Superior temporal gyrus (tissue), 1 donor: Measurements from ENCODE around the gene ORAI2.
A peak's percentile ranks its signal among the peaks of the same experiment; 100 is the strongest.
"Not testable (repeated sequence)": the region's sequence is repeated elsewhere in the genome, so short reads cannot be mapped to it uniquely, and the experiment has no call there.

ENCODE experiments used
- DNase-seq: peaks from one replicate; pipeline ENCODE4 v3.0.0-alpha.2; 2016; ENCODE audit errors: extremely low spot score

Gene ORAI2

DNA sequence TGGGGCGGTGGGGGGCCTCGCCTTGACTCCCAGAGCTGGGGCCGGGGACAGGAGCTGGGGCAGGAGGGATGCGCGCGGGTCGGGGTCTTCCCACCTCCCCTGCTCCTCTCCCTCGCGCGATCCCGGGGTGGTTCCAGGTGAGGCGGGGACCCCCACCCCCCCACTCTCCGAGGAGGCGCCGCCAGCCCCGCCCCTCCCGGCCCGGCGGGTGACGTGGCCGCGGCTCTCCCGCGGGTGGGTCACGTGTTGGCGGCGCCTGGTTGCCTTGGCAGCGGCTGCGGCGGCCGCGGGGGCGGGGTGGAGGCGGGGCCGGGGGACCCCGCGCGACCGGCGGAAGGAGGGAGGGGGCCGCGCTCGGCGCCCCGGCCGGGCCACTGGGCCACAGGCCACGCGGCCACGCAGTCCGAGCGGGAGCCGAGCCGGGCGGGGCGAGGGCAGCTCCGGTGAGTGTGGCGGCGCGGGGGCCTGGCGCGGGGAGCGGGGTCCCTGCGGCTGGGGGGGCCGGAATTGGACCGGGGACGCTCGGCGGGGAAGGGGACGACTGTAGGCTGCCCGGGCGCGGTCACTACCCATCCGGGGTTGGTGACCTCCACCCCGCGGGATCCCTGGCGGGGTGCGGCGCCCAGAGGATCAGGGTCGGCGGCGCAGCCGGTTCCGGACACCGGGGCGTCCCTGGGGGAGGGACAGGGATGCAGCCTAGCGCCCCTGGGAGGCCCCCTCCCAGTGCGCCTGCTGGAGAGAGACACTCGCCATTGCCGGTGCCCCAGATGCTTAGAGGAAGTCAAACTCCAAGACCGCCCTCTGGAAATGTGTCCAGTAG, at the start of gene ORAI2:
TSS of gene ORAI2 (plus strand) at position 357 of the 820 bp plus-strand sequence. CDS start 5,382 bp downstream, outside the sequence.
- DNase-seq: peak; percentile 44

DNA sequence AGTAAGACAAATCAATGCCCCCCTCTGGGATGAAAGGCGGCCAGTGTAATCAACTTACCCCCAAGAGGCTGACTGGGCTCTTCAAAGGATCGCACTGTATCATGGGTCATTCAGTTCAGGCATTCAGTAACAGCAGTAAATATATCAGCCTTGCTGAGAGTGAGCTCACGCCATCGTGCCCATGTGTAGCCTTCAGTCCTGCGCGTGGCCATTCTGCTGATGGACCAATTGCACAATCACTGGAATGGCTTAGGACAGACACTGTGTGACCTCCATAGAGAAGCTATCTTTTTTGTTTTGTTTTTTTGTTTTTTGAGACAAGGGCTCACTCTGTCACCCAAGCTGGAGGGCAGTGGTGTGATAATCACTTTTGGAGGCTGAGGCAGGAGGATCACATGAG, 46.3 kb upstream of the ORAI2 start:
- DNase-seq: no peak

DNA sequence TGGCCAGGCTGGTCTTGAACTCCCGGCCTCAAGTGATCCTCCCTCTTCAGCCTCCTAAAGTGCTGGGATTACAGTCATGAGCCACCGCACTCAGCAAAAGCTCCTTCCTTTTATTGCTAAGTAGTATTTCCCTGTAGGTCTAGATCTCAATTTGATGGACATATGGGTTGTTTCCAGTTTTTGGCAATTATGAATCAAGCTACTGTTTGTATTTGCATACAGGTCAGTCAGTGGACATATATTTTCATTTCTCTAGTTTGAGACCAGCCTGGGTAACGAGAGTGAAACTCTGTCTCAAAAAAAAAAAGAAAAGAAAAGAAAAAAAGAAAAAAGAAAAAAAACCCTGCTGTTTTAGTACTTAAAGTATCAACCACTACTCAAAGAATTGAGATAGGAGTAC, 43.6 kb upstream of the ORAI2 start:
- DNase-seq: no peak

DNA sequence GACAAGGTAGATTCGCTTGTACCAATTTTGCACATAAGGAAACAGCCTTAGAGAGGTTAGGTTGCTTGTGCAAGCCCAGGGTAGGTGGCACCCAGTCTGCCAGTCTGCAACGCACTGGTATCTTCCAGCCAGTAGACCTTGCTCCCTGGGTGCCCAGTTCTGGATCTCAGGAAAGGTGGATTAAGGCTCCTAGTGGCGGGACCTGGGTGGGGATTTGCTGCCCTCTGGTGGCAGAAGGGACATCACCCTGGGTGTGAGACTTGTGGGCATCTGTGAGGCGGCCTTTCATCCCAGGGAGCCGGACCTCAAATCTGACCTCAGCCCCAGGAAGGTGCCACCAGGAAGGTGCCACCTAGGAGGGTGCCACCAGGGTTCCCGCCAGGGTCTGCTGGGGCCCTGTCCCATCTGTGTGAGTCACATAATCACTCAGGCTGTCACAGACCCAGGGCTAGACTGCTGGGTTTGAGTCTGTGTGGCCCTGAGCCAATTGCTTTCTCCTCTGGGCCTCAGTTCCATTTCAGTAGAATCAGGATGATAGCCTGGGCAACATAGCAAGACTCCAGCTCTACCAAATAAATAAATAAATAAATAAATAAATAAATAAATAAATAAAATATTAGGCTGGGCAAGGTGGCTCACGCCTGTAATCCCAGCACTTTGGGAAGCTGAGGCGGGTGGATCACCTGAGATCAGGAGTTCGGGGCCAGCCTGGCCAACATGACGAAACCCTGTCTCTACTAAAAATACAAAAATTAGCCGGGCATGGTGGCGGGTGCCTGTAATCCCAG, 42.5 kb upstream of the ORAI2 start:
- DNase-seq: peak; percentile 91

DNA sequence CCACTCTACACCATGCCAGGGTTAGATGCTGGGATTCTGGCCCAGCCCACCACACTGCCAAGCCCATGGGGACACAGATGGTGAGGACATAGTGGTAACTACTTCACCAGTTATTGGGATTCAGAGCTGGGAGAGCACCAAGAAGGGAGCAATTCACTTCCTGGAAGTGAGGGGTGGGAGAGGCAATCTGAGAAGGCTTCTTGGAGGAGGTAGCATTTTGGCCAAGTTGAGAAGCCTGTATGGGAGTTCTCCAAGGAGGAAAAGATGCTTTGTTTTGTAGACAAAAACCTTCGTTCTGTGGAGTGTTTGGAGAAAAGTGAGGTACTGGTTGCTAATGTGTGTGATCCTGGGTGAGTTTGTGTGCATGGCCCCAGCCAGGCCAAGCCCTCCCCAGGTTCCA, 41.0 kb upstream of the ORAI2 start:
- DNase-seq: no peak

DNA sequence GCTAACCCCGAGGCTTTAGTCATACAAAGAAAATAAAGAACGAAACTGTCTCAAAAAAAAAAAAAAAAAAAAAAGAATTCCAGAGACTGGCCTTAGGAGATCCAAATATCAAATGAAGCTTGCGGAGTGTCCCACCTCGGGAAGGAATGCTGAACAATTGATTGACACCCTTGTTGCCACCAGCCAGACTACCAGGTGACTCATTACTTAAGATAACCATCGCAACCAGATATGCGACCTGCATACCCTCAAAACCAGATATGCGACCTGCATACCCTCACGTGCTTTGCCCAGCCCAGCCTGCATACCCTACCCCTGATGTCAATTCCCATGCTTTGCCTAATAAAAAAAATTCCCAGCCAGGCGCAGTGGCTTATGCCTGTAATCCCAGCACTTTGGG, 39.9 kb upstream of the ORAI2 start:
- no peak for DNase-seq

DNA sequence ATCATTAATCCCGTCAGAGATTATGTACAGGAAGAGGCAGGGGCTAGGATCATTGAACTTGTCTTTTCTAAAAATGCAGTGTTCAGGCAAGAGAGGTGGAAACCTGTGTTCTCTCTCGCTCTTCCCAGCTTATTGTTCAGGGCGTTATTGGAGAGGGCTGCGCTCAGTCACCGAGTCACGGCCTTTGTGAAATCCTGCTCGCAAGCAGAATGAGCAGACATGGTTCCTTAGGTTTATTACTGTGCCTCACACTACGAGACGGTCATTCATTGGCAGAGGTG, 37.8 kb upstream of the ORAI2 start:
- no peak for DNase-seq

DNA sequence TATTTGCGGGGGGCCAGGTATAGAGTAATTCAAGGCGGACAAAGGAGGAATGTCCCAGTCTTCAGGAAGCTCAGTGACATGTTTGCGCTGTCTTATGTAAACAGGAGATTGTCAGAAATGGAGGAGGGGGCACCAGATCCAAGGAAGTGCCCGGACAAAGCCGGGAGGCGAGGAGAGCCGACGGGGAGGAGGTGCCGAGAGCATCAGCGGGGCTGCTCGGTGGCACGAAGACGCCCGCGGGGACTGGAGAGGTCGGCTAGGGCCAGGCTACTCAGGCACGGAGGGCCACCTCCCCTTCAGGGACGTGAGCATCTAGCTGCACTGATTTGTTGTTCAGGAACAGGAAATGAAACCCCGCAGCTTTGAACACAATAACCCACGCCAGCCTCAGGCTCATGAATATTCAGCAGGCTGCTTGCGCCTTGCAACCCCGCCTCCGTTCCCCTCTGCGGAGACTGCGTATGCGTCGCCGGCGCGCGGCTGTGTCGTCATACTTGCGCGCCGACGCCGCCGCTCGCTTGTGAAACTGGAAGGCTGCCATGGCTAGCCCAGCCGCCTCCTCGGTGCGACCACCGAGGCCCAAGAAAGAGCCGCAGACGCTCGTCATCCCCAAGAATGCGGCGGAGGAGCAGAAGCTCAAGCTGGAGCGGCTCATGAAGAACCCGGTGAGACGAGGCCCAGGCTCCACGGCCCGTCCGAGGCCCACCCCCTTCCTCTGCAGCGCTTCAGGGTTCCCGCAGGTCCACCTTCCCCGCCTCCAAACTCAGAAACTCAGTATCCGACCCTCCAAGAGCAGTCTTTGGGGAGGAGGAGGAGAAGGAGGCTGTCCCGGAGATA, 37.3 kb upstream of the ORAI2 start, which contains the start of gene PRKRIP1:
TSS of gene PRKRIP1 (plus strand) at position 491 of the 837 bp plus-strand sequence. CDS start at position 540, 49 bp downstream.
- DNase-seq: peak; percentile 94

DNA sequence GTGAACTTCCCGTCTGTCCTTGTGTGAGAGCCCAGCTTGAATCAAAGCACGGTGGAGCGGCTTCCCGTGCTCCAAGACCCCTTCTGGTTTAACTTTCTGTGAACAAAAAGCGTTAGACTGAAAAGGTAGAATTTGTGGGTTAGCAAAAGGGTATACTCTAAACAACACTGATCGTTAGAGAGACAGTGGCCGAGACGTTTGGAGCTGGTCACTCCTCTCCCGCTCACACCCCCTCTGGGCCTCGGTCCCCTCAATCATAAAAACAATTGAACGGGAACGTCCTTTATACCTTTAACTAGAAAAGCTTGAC, 36.7 kb upstream of the ORAI2 start:
- DNase-seq: no peak

DNA sequence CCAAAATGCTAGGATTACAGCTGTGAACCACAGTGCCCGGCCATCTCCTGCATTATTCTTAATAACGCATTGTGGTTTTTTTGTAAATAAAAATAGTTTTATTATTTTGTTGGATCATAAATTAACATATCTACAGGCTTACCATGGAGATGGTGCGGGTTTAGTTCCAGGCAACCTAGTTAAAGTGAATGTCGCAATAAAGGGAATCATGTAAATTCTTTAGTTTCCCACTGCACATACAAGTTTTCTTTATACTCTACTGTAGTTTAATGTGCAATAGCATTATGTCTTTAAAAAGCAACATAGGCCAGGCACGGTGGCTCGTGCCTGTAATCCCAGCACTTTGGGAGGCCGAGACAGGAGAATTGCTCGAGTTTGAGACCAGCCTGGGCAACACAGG, 34.8 kb upstream of the ORAI2 start:
- DNase-seq: no peak

DNA sequence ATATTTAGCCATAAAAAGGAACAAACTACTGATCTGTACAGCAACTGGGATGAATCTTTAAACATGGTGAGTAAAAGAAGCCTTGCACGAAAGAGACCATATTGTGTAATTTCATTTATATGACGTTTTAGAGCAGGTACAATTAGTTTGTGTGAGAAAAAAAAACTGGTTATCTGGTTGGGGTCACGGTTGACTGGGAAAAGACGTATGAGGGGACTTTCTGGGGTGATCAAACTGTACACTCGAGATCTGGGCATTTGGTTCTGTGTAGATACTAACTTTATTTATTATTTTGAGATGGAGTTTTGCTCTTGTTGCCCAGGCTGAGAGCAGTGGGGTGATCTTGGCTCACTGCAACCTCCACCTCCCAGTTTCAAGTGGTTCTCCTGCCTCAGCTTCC, 33.0 kb upstream of the ORAI2 start:
- no peak for DNase-seq

DNA sequence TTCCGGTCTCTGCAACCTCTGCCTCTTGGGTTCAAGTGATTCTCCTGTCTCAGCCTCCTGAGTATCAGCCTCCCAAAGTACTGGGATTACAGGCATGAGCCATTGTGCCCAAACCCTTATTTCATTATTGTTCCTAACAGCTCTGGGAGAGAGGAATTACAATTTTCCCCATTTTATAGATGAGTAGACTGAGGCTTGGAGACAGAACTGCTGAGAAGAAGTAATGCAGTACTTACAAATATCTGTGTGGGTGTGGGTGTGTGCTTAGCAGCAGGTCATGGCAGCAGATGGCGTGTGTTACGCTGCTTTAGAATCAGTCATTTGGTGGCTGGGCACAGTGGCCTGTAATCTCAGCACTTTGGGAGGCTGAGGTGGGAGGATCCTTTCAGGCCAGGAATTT, 29.8 kb upstream of the ORAI2 start:
- no peak for DNase-seq

DNA sequence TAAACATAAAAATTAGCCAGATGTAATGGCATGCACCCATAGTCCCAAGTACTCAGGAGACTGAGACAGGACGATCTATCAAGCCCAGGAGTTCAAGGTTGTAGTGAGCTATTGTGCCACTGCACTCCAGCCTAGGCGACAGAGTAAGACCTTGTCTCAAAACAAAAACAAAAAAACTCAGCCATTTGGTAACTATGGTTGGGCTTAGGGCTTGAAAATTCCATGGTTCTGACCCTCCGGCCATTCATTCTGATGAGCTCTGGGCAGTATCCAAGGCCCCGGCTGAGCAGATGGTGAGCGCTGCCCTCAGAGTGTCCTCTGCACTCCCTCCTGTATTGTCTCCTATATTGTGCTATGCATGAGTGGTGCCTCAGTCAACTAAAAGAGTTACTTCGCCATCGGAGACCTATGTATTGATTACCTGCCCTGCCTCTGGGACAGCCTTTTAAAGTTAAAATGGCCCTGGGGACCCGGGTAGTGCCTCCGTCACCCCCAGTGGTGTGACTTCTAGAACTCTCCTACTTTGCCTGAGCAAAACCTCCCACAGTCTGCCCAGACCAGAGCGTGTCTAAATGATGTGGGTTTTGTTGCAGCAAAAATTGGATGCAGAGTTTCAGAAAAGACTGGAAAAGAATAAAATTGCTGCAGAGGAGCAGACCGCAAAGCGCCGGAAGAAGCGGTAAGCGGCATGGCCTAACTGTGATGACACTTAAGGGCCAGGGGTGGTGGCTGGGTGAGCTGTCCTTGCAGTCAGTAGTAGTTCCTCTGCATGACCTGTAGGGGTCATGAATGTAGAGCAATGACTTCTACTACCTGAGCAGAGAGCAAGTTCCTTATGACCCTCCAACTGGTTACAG, 29.1 kb upstream of the ORAI2 start:
- DNase-seq: no peak

DNA sequence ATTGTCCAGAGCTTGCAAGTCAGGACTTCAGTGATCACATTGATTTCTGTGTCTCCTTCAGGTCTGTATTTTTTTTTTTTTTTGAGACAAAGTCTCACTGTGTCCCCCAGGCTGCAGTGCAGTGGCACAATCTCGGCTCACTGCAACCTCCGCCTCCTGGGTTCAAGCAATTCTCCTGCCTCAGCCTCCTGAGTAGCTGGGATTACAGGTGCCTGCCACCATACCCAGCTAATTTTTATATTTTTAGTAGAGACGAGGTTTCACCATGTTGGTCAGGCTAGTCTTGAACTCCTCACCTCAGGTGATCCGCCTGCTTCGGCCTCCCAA, 28.6 kb upstream of the ORAI2 start:
- not testable (repeated sequence) for DNase-seq

DNA sequence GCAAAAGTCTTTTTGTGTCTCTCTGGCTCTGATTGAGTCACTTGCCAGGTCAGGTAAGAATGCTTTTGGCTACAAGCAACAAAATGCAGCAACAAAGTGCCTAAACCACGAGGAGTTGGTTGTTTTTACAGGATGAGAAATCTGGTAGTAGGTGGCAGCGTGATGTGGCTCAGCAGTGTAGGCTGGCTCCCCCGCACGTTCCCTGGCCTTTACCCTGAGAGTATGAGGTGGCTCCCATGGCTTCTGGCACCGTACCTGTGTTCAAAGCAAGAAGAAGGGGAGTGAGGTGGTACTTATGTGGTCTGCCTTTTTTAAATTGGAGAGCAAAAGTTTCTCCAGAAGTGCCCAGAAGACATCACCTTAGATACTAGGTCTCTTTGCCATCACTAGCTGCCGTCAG, 25.5 kb upstream of the ORAI2 start:
- no peak for DNase-seq

DNA sequence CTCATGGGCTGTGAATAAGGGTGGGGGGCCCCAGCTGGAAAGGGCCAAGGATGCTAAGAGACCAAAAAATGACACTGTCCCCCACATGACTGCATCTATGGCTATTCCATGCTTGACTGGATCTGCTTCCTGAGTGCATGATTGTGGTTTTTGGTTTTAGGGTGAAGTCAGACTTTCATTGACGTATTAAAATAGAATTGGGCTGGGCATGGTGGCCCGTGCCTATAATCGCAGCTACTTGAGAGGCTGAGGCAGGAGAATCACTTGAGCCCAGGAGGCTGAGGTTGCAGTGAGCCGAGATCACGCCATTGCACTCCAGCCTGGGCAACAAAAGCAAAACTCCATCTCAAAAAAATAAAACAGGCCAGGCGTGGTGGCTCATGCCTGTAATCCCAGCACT, 24.8 kb upstream of the ORAI2 start:
- DNase-seq: not testable (repeated sequence)

DNA sequence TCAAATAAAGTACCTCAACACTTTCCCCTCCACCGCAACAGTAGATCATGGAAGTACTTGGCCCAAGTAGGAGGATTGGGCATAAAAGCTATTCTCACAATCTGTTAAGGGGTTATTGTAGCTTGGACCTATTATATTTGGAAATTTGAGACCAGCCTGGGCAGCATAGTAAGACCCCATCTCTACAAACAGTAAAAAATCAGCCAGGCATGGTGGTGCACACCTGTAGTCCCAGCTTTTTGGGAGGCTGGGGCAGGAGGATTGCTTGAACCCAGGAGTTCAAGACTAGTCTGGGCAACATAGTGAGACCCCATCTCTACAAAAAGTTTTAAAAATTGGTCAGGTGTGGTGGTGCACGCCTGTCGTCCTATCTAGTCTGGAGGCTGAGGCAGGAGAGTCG, 24.0 kb upstream of the ORAI2 start:
- DNase-seq: no peak

DNA sequence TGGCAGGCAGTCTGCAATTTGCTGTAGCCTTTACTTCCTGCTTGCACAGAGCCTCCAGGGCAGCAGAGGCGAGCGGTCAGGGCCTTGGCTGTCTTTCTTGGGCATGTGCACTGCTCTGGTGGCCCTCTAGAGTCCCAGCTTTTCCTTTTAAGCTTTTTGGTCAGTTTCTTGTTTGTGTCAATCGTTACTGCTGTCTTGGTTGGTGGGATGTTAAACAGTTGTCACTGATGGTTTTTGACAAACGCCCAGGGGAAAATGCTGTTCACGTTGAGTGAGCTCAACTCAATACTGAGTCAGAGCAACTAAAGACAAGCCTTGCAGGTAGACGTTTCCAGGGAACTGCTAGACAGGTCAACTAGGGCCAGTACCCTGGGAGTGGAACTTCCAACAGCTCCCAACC, 23.3 kb upstream of the ORAI2 start:
- no peak for DNase-seq

DNA sequence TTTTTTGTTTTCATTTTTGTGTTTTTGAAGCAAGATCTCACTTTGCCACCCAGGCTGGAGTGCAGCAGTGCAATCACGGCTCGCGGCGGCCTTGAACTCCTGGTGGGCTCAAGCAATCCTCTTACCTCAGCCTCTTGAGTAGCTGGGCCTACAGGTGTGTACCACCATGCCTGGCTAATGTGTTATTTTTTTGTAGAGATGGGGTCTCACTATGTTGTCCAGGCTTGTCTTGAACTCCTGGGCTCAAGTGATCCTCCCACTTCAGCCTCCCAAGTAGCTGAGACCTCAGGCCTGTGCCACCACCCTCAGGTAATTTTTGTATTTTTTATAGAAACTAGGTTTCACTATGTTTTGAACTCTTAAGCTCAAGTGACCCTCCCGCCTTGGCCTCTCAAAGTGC, 22.5 kb upstream of the ORAI2 start:
- DNase-seq: no peak

DNA sequence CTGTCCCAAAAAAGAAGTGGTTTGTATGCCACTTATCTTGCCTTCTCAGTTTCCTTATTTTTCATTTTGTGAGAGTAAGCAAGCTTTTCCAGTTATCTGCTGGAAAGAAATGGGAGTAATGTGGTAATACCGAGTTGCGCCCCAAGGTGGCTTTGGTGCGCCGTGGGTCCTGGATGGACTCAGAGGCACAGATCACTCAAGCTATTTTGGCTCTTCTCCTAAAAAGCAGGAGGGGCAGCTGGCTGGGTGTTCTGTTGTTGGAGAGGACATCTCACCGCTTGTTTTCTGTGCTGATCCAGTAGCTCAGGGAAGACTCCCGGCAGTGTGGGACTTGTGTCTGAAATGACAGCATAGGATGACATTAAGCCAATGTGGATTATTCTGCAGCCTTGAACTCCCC, 20.8 kb upstream of the ORAI2 start:
- DNase-seq: peak; percentile 61

DNA sequence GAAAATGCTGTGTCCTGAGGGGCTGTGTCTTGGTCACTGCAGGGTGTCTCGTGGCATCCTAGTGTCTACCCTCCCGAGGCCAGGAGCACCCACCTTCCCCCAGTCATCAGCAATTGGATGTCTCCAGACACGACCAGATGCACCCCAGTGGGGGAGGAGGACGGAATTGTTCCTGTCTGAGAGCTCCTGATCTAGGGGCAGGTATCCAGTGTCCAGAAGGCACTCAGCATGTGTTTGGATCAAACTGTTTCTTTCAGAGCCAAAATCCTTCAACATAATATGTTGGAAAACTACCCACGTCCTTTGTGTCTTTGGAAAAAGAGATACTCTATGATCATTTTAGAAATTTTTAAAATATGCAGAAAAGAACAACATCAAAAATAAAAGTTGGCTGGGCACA, 20.3 kb upstream of the ORAI2 start:
- peak; percentile 46 for DNase-seq

DNA sequence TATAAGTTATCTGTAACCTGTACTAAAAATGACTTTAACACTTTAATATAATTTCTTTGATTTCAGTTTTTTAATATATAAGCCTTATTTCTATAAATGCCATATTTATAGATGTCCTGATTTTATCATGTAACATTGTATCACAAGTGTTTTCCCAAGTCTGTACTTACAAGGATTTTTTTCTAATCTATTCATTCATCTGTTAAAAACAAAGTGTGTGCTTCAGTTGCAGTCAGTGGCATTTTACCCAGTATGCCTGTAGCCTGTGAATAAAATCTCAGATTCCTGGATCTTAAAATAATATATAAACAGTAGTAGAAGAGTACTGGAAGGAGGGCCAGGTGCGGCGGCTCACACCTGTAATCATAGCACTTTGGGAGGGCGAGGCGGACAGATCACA, 19.8 kb upstream of the ORAI2 start:
- DNase-seq: no peak
